IMR-90 (cell line): ENCODE results near the gene FANCE. TPM values are rescaled to one million over a fixed set of nuclear protein-coding genes. Genes with fewer than 3 reads are reported as not detected.

Source experiments
- ATAC-seq: fragments of 200-7000 bp; cut with Tn5 transposase; 2 replicates; pipeline ENCODE4 v1.9.1; 2020; ENCODE audit warnings: low read depth, mild to moderate bottlenecking, moderate library complexity
- BruUV-seq: library from RNA; stranded (reverse); fragments of 400-500 nt; replicated peaks from 2 replicates; lab custom pipeline; 2021; lab: Mats Ljungman, UMichigan
- CTCF ChIA-PET: fragments of 300-600 bp; formaldehyde crosslinking; extraction: SDS; loops from one replicate; lab custom pipeline; 2021; ENCODE audit warnings: antibody characterized with exemption; lab: Yijun Ruan, JAX
- POLR2A ChIA-PET: fragments of 300-600 bp; sonication (Branson Sonifier 250); formaldehyde crosslinking; loops from one replicate; lab custom pipeline; 2022; ENCODE audit warnings: antibody characterized with exemption; ENCODE audit not compliant: unreplicated experiment; lab: Charles Lee
- DNase-seq: peaks from one replicate; pipeline ENCODE4 v3.0.0; 2013
- H2AFZ ChIP-seq: replicated peaks from 2 replicates; pipeline ENCODE3; 2013; ENCODE audit warnings: low read length, mild to moderate bottlenecking; ENCODE audit not compliant: poor library complexity
- H2AK5ac ChIP-seq: 2 replicates; pipeline ENCODE4 v1.6.1; 2013; ENCODE audit warnings: low read depth, low read length, inconsistent platforms
- H2AK9ac ChIP-seq: replicated peaks from 2 replicates; pipeline ENCODE3; 2013; ENCODE audit warnings: mild to moderate bottlenecking, low read depth, low read length, moderate library complexity; ENCODE audit not compliant: poor library complexity
- H2BK120ac ChIP-seq: 2 replicates; pipeline ENCODE4 v1.6.1; 2013; ENCODE audit warnings: low read depth, low read length, inconsistent platforms
- H2BK15ac ChIP-seq: 3 replicates; pipeline ENCODE4 v1.6.1; 2013; ENCODE audit warnings: low read depth, low read length, inconsistent platforms
- H2BK20ac ChIP-seq: 2 replicates; pipeline ENCODE4 v1.6.1; 2013; ENCODE audit warnings: low read depth, mild to moderate bottlenecking, inconsistent platforms, low read length, moderate library complexity
- H2BK5ac ChIP-seq: 2 replicates; pipeline ENCODE4 v1.6.1; 2013; ENCODE audit warnings: mild to moderate bottlenecking, low read depth, low read length, inconsistent platforms; ENCODE audit not compliant: poor library complexity, severe bottlenecking
- H3K14ac ChIP-seq: replicated peaks from 2 replicates; pipeline ENCODE4 v1.6.1; 2013; ENCODE audit warnings: low read depth, low read length, inconsistent platforms
- H3K18ac ChIP-seq: 2 replicates; pipeline ENCODE4 v1.6.1; 2013; ENCODE audit warnings: low read depth, low read length, control low read depth
- H3K23ac ChIP-seq: 2 replicates; pipeline ENCODE4 v1.6.1; 2013; ENCODE audit warnings: low read depth, low read length, inconsistent platforms
- H3K27ac ChIP-seq: 2 replicates; pipeline ENCODE4 v1.5.1; 2013; ENCODE audit warnings: mild to moderate bottlenecking, control low read depth, low read length; ENCODE audit not compliant: insufficient read depth
- H3K27me3 ChIP-seq: 2 replicates; pipeline ENCODE4 v1.6.1; 2013; ENCODE audit warnings: low read length; ENCODE audit not compliant: control insufficient read depth, insufficient read depth
- H3K36me3 ChIP-seq: 2 replicates; pipeline ENCODE4 v1.6.1; 2013; ENCODE audit warnings: low read length, mixed read lengths; ENCODE audit not compliant: control insufficient read depth, insufficient read depth
- H3K4ac ChIP-seq: 2 replicates; pipeline ENCODE4 v1.6.1; 2013; ENCODE audit warnings: low read depth, low read length, inconsistent platforms
- H3K4me1 ChIP-seq: 2 replicates; pipeline ENCODE4 v1.6.1; 2013; ENCODE audit warnings: low read length, mixed read lengths; ENCODE audit not compliant: control insufficient read depth, insufficient read depth
- H3K4me2 ChIP-seq: 2 replicates; pipeline ENCODE4 v1.6.1; 2013; ENCODE audit warnings: low read depth, mild to moderate bottlenecking, control low read depth, low read length, moderate library complexity
- H3K4me3 ChIP-seq: 2 replicates; pipeline ENCODE4 v1.5.1; 2013; ENCODE audit warnings: low read depth, mild to moderate bottlenecking, control low read depth, low read length, moderate library complexity; ENCODE audit not compliant: insufficient read depth
- H3K56ac ChIP-seq: 2 replicates; pipeline ENCODE4 v1.6.1; 2013; ENCODE audit warnings: low read length, inconsistent platforms; ENCODE audit not compliant: insufficient read depth; ENCODE audit errors: extremely low read depth
- H3K79me1 ChIP-seq, 2 experiments: 2 replicates each; pipeline ENCODE4 v1.6.1; 2013; ENCODE audit warnings: low read length in 2 of 2, inconsistent platforms in 1 of 2, low read depth in 1 of 2
- H3K9ac ChIP-seq: 2 replicates; pipeline ENCODE4 v1.6.1; 2013; ENCODE audit warnings: low read depth, low read length, control low read depth
- H3K9me1 ChIP-seq: 2 replicates; pipeline ENCODE4 v1.6.1; 2013; ENCODE audit warnings: low read length, inconsistent platforms; ENCODE audit not compliant: insufficient read depth
- H3K9me3 ChIP-seq: 2 replicates; pipeline ENCODE4 v1.6.1; 2013; ENCODE audit warnings: low read length; ENCODE audit not compliant: control insufficient read depth, insufficient read depth
- H4K20me1 ChIP-seq: 2 replicates; pipeline ENCODE4 v1.6.1; 2013; ENCODE audit warnings: low read length, inconsistent platforms; ENCODE audit not compliant: insufficient read depth
- H4K5ac ChIP-seq: 2 replicates; pipeline ENCODE4 v1.6.1; 2013; ENCODE audit warnings: mild to moderate bottlenecking, low read depth, low read length, control low read depth
- H4K8ac ChIP-seq, 2 experiments: 2 replicates each; pipeline ENCODE4 v1.6.1; 2013; ENCODE audit warnings: low read depth in 2 of 2, low read length in 2 of 2, control low read depth in 1 of 2, inconsistent platforms in 1 of 2
- H4K91ac ChIP-seq: 2 replicates; pipeline ENCODE4 v1.6.1; 2013; ENCODE audit warnings: low read depth, low read length, inconsistent platforms; ENCODE audit not compliant: insufficient read depth
- BHLHE40 ChIP-seq: fragments of 150-350 bp; IDR thresholded peaks from 2 replicates; pipeline ENCODE4 v1.6.1; 2016; ENCODE audit warnings: mild to moderate bottlenecking, low read depth, low read length
- CEBPB ChIP-seq: IDR thresholded peaks from 2 replicates; pipeline ENCODE4 v1.6.1; 2012; ENCODE audit warnings: low read depth, low read length, improper control_type of control experiment
- FOS ChIP-seq: fragments of 150-350 bp; IDR thresholded peaks from 2 replicates; pipeline ENCODE4 v1.6.1; 2016; ENCODE audit warnings: low read depth, low read length
- MAFK ChIP-seq: IDR thresholded peaks from 2 replicates; pipeline ENCODE4 v1.6.1; 2012; ENCODE audit warnings: low read depth, low read length, improper control_type of control experiment
- MAZ ChIP-seq: IDR thresholded peaks from 2 replicates; pipeline ENCODE4 v1.6.1; 2012; ENCODE audit warnings: low read depth, mild to moderate bottlenecking, low read length, improper control_type of control experiment, moderate library complexity, borderline replicate concordance
- MXI1 ChIP-seq: IDR thresholded peaks from 2 replicates; pipeline ENCODE4 v1.6.1; 2012; ENCODE audit warnings: low read depth, mild to moderate bottlenecking, low read length, moderate library complexity, borderline replicate concordance
- NFE2L2 ChIP-seq: fragments of 150-350 bp; IDR thresholded peaks from 2 replicates; pipeline ENCODE4 v1.6.1; 2016; ENCODE audit warnings: low read depth, mild to moderate bottlenecking, low read length
- RAD21 ChIP-seq: IDR thresholded peaks from 2 replicates; pipeline ENCODE4 v1.6.1; 2012; ENCODE audit warnings: low read length, improper control_type of control experiment
- RCOR1 ChIP-seq: IDR thresholded peaks from 2 replicates; pipeline ENCODE4 v1.6.1; 2012; ENCODE audit warnings: mild to moderate bottlenecking, low read length, improper control_type of control experiment; ENCODE audit not compliant: insufficient replicate concordance
- RFX5 ChIP-seq: IDR thresholded peaks from 2 replicates; pipeline ENCODE4 v1.8.0; 2012; ENCODE audit warnings: low read depth, mild to moderate bottlenecking, low read length, moderate library complexity
- SMC3 ChIP-seq: fragments of 150-350 bp; IDR thresholded peaks from 2 replicates; pipeline ENCODE4 v1.6.1; 2016; ENCODE audit warnings: low read depth, mild to moderate bottlenecking, antibody characterized with exemption, low read length, moderate library complexity
- WGBS, 2 experiments: methylation state at CpG; one replicate each; pipeline versions ENCODE4 v1.1.5 to v1.1.7; 2013; ENCODE audit warnings: missing lambda C conversion rate in 2 of 2; ENCODE audit not compliant: insufficient read length in 1 of 2; ENCODE audit errors: extremely low coverage in 2 of 2; 5-methylcytosine and 5-hydroxymethylcytosine counted together
- dilution Hi-C: fragments of 300-500 bp; cut with HindIII; formaldehyde crosslinking; loops from one replicate; pipeline ENCODE4 v1.14.3; 2018; ENCODE audit warnings: low sequenced_read_pairs; ENCODE audit not compliant: unreplicated experiment
- in situ Hi-C: fragments of 300-500 bp; cut with MboI; formaldehyde crosslinking; loops from 3 replicates; pipeline ENCODE4 v1.14.3; 2019; ENCODE audit warnings: low sequenced_read_pairs, inconsistent platforms, mixed read lengths
- intact Hi-C: fragments of 100-400 bp; cut with micrococcal nuclease; formaldehyde crosslinking; loops from 2 replicates; pipeline ENCODE4 v1.10.0; 2022
- polyA plus RNA-seq, 3 experiments: library from polyadenylated mRNA; depleted of rRNA; stranded (reverse); fragments of >200 nt; gene quantifications; 2 replicates each; pipeline ENCODE4 v1.2.3, GENCODE V29; 2012; ENCODE audit warnings: low replicate concordance in 1 of 3
- total RNA-seq: library from RNA; depleted of rRNA; stranded (reverse); fragments of >200 nt; gene quantifications from 2 replicates; pipeline ENCODE4 v1.2.3, GENCODE V29; 2012
- TF ChIP-seq, protein P1 (sequence below): fragments of 150-350 bp; IDR thresholded peaks from 2 replicates; pipeline ENCODE4 v1.6.1; 2017; ENCODE audit warnings: mild to moderate bottlenecking, antibody characterized with exemption, low read length, low read depth

FANCE gene
- total and polyA plus RNA-seq, 2 of the 4 experiments (the other 2 are of a cell fraction), result 7.1 to 9.1 TPM

DNA sequence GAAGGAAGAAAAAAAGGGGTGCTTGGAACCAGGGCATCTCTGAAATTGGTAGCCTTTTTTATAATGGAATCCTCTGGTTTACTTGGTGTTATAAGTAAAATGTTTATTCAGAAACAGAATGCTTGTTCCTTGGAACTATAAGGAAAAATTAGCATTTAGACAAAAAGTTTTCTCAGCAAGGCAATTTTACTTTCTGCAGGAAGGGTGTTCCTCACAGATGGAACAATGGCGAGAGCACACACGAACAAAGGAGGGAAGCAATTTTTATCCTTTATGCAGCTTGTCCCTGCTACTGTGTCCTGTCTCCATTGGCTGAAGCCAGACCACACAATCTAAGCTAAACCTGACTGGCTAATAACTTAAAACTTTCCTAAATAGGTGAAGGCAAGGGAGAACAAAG, 22.7 kb upstream of the FANCE start:
- no peak overlapping the region for H2AFZ ChIP-seq
- WGBS, 2 experiments, result no CpG with 5 or more reads among the region's 2 CpGs
- peak overlapping the region; percentile 96 for H2BK120ac ChIP-seq
- no peaks in the 10 kb centered on the region for H3K27me3 ChIP-seq
- H3K18ac ChIP-seq, result peak overlapping the region; percentile 88
- DNase-seq (no peak), ATAC-seq (no peak)
- intact Hi-C loops, result no loop called here
- peaks cover 6% of the 10 kb centered on the region for H3K9me3 ChIP-seq
- H3K79me1 ChIP-seq, result peaks cover 23 to 32% of the 10 kb centered on the region in 2 experiments
- peak overlapping the region; percentile 83 for H4K5ac ChIP-seq
- H3K4me2 ChIP-seq, result no peak overlapping the region
- peak overlapping the region; percentile 78; the same call in 1 of the 2 replicates for H3K23ac ChIP-seq
- peak overlapping the region; percentile 84 to 96 for H4K8ac ChIP-seq
- H3K9me1 ChIP-seq, result peaks cover 30% of the 10 kb centered on the region
- peak overlapping the region; percentile 98 for H3K4ac ChIP-seq
- POLR2A ChIA-PET, result no interaction called here
- BruUV-seq, result no TSS peak
- dilution Hi-C loops, result no loop called here
- peak overlapping the region; percentile 97 for H2BK5ac ChIP-seq
- no peak overlapping the region for H3K9ac ChIP-seq
- no peak overlapping the region for H3K4me3 ChIP-seq
- H2AK9ac ChIP-seq, result no peak overlapping the region
- CTCF ChIA-PET, result interaction anchor here (2.9 kb wide), 1 partner anchor 10 kb away, joined by 8 read pairs; no protein-coding TSS in a partner anchor
- H2AK5ac ChIP-seq, result peak overlapping the region; percentile 99
- peaks cover 42% of the 10 kb centered on the region for H3K4me1 ChIP-seq
- in situ Hi-C loops, result no loop called here
- peak overlapping the region; percentile 96; the same call in 2 of the 3 replicates for H2BK15ac ChIP-seq
- peak overlapping the region; percentile 96 for H2BK20ac ChIP-seq
- no peaks in the 10 kb centered on the region for H4K20me1 ChIP-seq
- H3K14ac ChIP-seq, result peak overlapping the region; percentile 67
- H3K36me3 ChIP-seq, result peaks cover 17% of the 10 kb centered on the region
- peak overlapping the region; percentile 98; the same call in 1 of the 2 replicates for H3K27ac ChIP-seq
- peak overlapping the region; percentile 99 for H4K91ac ChIP-seq
- peak overlapping the region; percentile 95; the same call in 1 of the 2 replicates for H3K56ac ChIP-seq
- no peak for TF ChIP-seq RCOR1
- TF ChIP-seq MAZ, result no peak
- TF ChIP-seq CEBPB, result no peak
- TF ChIP-seq BHLHE40, result no peak
- no peak for TF ChIP-seq FOS
- no peak for TF ChIP-seq MAFK
- TF ChIP-seq, protein P1, sequence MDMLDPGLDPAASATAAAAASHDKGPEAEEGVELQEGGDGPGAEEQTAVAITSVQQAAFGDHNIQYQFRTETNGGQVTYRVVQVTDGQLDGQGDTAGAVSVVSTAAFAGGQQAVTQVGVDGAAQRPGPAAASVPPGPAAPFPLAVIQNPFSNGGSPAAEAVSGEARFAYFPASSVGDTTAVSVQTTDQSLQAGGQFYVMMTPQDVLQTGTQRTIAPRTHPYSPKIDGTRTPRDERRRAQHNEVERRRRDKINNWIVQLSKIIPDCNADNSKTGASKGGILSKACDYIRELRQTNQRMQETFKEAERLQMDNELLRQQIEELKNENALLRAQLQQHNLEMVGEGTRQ, result no peak
- TF ChIP-seq RAD21, result no peak
- no peak for TF ChIP-seq RFX5
- no peak for TF ChIP-seq SMC3
- no peak for TF ChIP-seq NFE2L2
- no peak for TF ChIP-seq MXI1
